ENCODE results near the gene ZCCHC7.
"Not testable (repeated sequence)": the region's sequence is repeated elsewhere in the genome, so short reads cannot be mapped to it uniquely, and the experiment has no call there.

ZCCHC7 gene

DNA sequence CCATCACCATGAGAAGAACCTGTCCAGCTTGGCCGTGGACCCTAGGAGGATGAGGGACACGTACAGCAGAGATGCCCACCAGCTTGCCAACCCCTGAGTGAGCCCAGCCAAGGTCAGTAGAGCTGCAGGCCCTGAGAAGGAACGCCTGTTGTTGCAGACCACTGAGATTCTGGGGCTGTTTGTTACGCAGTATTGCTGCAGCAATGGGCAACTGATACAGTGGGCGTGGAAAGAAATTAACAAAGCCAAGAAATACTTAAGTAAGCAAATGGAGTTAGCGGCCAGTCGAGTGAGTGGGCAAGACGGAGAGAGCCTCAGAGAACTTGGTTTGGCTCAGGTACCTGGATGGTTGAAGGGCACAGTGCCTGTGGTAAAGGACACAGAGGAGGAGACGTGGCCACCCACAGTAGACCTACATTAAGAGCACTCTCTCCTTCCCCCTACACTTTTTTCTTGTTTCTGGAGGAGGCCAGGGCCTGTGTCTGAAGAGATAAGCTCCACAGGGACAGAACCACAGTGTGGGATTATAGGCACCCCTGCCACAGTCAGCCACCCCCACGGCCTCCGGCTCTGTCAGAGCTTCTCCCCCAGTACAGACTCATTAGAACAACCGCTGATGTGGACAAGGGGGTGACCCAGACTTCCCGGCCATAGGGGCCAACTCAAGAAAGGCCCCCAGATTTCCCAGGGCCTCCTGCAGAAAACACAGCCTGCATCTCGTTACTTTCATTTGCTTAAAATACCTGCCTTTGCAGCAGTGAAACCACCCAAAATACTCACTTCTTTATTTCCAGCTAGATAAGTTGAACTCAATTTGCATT lies 262.0 kb downstream of the ZCCHC7 start:
- DNase-seq, result no peak

DNA sequence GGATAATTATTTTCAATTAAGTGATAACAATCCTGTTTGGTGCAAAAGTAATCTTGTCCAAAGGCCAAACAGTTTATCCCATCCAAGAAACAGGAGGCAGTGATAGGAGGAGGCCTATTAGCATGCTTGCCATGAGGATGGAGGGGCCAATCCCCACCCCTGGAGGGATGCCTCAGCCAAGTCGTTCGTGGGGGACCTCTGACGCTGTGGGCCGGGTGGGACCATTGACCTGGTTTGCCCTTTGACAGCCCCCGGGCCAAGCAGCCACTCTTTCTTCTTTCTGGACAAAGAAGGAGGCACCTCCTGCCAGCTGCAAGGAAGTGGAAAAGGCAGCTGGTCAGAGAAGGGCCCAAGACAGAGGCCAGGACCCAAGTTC lies 262.6 kb downstream of the ZCCHC7 start:
- no peak for DNase-seq

DNA sequence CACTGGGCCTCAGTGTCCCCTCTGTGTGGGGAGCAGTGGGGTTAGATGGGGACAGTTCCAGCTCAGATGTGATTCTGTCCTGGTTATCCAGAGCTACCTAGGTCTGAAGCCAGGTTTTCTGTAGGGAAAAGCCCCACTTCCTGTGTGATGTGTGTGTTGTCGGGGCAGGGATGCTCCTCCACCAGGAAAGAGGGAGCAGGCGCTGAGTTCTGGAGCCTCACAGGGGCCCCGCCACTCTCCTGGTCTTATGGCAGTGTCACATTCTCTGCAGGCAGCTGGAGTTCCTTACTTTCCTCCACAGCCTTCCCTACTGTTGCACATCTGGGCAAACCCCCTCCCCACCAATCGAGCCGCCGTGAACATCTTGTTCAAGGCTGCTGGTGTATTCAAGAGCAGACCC lies 263.0 kb downstream of the ZCCHC7 start:
- no peak for DNase-seq

DNA sequence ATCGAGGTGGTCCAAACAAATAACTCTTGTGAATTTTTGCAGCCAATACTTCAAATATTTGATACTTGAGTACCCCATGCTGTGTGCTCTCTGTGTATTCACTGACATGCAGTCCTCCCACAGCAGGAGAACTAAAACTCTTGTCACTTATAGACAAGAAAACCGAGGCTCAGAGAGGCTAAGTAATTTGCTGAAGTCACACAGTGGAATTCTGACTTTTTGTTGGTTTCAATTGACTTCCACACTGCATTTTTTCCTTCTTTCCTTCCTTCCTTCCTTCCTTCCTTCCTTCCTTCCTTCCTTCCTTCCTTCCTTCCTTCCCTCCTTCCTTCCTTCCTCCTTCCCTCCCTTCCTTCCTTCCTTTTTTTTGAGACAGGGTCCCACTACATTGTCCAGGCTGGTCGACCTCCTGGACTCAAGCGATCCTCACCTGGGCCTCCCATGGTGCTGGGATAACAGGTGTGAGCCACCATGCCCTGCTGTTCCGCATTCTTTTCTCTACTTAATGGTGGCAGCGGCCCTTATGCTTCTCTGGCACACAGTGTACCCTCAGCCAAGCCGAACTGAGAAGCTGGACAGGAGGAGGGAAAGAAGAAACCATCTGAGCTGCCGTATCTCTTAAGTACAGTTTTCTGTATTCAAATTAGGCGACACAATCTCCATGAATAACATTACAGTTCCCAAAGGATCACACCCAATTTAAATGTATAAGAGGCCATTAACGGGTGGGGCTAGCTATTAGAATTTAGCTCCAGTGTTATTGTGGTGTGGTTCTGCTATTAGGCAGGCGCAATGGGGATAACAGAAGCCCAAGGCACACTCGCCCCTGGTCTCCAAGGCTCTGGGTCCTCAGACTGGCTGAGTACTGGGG lies 263.7 kb downstream of the ZCCHC7 start:
- DNase-seq, result no peak

DNA sequence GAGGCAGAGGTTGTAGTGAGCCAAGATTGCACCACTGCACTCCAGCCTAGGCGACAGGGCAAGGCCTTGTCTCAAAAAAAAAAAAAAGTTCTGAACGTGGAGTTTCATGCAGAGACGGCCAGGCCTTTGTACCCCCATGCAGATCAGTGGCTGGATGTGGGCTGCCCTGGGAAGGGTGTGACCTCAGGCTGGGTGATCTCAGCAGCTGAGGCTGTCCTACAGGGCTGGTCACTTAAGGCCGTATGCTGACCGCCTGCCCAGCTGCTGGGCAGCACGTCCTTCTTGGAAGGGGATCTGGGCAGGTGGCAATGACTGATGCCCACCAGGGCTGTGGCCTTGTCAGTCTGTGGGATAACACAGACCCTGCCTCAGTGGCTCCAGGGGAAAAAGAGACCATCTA lies 264.9 kb downstream of the ZCCHC7 start:
- no peak for DNase-seq

DNA sequence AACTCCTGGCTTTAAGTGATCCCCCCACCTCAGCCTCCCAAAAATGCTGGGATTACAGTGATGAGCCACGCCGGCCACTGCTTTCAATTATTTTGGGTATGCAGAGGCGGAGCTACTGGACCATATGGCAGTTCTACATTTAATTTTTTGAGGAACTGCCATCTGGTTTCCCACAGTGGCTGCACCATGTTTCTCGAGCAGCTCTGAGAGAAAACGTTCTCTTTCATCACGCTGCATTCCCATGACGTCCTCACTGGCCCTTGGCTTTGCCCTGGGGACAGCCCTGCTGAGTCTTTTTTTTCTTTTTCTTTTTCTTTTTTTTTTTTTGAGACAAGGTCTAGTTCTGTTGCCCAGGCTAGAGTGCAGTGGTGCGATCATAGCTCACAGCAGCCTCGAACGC lies 266.6 kb downstream of the ZCCHC7 start:
- no peak for DNase-seq

DNA sequence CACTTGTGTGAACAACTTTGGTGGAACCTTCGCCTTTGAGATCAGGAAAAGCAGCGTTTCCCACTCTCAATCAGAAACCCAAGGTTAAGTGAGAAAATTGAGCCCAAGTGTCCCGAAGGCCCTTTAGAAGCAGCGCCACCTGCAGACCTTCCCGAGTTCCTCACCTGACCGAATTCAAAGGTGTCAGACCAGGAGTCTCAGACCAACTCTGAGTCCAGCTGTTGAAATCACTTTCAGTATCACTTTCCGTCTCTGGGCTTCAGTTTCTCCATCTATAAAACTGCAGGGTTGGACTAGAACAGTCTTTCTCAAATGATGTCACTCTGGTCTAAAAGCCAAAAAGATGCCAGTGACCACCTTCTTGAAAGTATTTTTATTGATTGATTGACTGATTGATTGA lies 270.4 kb downstream of the ZCCHC7 start:
- no peak for DNase-seq

DNA sequence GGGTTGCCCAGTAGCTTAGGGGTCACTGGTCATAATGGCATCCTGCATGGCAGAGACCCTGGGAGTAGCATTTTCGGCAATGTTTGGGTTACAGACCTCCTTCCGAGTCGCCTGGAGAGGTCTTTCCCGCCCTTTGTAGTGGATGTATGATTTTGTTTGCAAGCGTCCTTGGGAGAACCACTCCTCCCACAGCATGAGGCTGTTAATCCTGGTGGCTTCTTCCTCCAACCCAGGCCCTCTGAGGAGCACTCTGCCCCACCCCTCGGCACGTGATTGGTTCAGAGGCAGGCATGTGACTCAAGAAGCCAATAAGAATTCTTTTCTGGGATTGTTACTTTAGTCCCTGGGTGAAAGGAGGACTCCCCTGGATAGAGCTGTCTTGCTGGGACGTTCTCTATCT lies 271.9 kb downstream of the ZCCHC7 start:
- no peak for DNase-seq

DNA sequence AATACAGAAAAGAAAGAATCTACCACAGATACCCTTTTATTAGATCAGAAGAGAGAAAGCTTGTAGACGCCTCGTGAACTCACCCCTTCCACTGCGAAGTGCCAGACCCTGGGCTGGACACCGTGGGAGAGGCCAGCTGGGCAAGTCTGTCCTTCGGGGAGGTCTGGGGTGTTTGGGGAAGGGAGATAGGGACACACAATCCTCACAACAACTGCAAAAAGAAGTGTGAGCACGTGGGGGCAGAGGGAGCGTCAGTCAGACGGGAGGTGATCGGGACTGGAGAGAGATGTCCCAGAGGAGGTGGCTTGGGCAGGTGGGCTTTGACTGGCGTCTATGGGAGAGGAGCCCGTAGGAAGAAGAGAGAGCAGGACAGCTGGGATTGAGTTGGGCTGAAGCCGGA lies 274.9 kb downstream of the ZCCHC7 start:
- no peak for DNase-seq

DNA sequence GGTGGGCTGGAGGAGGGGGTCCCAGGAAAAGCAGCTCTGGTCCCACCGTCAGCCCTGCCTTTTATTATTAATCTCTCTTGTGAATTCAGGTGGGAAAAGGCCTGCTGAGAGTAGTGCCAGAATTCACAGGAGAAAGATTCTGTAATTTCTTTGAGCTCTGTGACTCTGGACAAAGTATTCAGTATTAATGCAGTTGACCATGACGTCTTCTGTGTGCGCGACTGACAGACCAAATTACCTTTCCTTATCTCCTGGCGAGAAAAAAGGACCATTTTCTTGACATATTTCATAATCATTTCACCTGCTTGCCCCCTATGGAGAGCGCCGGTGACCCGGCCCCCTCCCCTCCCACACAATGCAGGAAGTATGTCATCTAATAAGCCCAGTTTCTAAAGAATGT lies 275.3 kb downstream of the ZCCHC7 start:
- DNase-seq, result no peak

DNA sequence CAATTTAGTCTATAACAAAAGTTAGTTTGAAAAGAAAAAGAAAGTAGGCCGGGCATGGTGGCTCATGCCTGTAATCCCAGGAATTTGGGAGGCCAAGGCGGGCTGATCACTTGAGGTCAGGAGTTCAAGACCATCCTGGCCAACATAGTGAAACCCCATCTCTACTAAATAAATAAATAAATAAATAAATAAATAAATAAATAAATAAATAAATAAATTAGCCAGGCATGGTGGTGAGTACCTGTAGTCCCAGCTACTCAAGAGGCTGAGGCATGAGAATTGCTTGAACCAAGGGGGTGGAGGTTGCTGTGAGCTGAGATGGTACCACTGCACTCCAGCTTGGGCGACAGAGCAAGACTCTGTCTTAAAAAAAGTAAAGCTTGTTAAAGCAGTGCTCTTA lies 277.6 kb downstream of the ZCCHC7 start:
- not testable (repeated sequence) for DNase-seq

DNA sequence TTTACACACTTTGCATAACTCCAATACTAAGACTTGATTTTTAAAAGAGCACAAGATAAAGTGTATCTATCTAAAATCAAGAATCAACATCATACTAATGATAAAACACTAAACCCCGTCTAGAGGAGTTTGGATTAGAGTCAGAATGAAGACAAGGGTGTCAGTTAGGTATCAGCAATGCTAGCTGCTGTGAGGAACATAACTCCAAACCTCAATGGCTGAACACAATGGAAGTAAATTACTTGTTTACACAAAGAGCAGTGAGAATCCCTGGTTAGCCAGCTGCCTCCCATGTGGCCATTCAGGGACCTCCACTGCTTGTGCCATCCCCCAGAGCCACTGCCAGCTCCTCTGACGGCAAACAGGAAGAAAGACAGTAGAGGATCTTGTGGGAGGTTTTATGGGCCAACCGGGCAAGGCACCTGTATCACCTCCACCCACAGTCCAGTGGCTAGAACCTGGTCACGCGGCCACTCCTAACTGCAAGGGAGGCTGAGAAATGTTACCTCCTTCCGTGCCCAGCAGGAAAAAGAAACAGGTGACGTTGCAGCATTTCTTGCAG lies 278.2 kb downstream of the ZCCHC7 start:
- DNase-seq, result no peak

DNA sequence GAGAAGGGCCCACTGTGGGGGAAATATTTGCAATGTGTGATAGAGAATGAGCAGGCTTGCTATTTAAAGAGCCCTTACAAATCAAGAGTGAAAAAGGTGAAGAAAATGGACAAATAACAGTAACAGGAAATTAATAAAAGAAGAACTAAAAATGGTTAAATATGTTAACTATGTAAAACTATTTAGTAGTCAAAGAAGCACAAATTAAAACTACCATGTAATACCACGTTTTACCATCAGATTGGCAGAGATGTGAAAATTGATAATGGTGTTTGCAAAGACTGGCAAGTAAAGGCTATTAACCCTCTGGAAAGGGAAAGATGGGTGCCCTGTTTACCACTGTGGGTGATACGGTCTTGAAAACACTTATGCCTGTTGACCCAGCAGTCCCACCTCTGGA lies 279.0 kb downstream of the ZCCHC7 start:
- DNase-seq, result no peak

DNA sequence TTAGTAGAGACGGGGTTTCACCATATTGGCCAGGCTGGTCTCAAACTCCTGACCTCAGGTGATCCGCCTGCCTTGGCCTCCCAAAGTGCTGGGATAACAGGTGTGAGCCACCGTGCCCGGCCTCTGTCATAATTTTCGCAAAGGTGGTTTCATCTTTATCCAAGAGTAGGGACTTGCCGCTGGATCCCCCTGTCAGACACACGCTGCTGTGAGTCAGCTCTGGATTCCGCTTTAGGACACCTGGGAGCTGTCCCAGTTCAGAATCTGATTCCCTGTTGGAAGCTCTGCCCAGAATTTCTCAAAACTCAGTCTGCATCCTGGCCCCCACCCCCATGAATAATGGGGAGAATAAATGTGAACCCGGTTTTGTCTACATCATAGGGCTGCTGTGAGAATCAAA lies 284.2 kb downstream of the ZCCHC7 start:
- no peak for DNase-seq

DNA sequence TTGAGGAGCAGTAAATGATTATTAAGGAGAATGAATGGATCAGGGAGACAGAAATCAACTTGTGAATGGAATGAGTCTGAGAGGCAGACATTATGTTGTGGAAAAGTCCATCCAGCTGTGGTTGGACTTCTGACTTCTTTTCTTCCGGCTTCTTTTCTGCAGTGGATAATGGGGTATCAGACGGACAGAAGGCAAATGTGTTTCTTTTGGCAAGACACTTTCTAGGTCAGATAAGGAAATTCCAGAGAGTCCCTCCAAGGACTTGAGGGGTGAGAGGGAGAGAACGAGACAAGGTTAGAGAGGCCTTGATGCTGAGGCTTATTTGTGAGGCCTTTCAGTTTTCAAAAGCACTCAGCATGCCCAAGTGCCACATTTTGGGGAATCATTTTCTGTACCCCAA lies 285.0 kb downstream of the ZCCHC7 start:
- no peak for DNase-seq

DNA sequence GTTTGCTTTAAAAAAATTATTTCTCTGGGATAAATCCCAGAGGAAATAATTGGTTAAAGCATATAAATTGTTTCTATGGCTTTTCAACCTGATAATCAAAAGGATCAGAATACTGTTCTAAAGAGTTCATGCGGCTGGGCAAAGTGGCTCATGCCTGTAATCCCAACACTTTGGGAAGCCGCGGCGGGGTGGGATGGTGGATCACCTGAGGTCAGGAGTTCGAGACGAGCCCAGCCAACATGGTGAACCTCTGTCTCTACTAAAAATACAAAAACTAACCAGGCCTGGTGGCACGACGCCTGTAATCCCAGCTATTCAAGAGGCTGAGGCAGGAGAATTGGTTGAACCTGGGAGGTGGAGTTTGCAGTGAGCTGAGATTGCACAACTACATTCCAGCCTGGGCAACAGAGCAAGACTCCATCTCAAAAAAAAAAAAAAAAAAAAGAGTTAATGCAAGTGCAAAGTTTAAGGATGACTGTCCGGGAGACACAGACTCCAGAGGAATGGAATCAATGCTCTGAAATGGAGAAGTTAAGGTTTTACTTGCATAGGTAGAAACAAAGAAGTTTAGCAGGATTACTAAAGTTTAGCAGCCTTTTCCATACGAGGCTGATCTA lies 285.5 kb downstream of the ZCCHC7 start:
- no peak for DNase-seq

DNA sequence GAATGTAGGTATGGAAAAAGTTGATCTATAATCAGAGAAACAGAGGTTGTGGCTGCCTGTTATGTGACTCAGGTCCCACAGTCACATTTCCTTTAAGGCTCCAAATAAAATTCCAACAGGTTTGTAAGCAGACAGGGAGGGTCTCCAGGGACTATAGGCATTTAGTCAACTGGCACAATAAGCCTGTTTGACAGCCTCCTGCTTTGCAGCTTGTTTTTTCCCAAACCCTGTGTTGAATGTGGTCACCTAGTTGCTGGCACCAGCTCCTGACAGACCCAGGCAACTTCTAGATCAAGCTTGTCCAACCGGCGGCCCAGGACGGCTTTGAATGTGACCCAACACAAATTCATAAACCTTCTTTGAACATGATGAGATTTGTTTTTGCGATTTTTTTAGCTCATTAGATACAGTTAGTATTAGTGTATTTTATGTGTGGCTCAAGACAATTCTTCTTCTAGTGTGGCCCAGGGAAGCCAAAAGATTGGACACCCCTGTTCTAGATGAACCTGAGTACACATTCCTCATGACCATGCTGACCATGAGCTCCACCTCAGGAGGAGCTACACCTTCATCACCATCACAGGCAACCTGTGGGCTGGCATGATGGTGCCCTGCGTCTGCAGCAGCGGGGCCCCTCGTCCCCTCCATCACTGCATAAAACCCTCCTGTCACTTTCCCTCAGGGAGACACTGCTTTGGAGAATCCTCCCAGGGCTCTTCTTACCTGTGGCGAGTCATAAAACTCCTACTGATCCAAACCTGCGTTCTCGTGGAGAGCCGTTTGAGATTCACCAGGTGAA lies 286.4 kb downstream of the ZCCHC7 start:
- no peak for DNase-seq

DNA sequence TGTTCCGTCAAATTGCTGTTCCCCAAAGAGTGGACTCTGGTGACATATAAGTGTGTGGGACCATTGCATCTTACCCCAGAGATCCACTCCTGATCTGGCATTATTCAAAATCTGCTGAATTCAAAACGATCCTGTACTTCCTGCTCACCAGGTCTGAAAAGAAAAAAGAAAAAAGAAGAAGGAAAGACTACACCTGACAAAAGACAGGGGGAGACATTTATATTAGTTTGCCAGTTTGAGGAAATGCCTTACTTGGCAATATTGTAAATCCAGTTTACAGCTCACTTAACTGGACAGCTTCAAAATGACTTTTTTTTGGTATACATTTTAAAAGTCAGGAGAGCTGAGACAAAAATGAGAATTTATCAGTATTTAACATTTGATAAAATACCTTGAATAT lies 287.1 kb downstream of the ZCCHC7 start:
- DNase-seq, result no peak
